Bronchial epithelial cell (primary cell): ENCODE data around the gene SSR4. TPM values are rescaled to one million over a fixed set of nuclear protein-coding genes. Genes with fewer than 3 reads are reported as not detected.
A peak's percentile ranks its signal among the peaks of the same experiment; 100 is the strongest.

ENCODE experiments used
- DNase-seq: peaks from one replicate; pipeline ENCODE4 v3.0.0-alpha.2; 2010; ENCODE audit warnings: low read depth
- FAIRE-seq: peaks from 2 replicates; lab custom pipeline; 2011; peaks lifted over from hg19 to GRCh38; lab: Jason Lieb, UNC
- H3K27me3 ChIP-seq: 2 replicates; pipeline ENCODE4 v1.5.1; 2011; ENCODE audit warnings: low read length; ENCODE audit not compliant: control insufficient read depth, insufficient read depth
- H3K36me3 ChIP-seq: 2 replicates; pipeline ENCODE4 v1.5.1; 2011; ENCODE audit warnings: low read length; ENCODE audit not compliant: control insufficient read depth, insufficient read depth
- H3K4me3 ChIP-seq: 2 replicates; pipeline ENCODE4 v1.5.1; 2011; ENCODE audit warnings: mild to moderate bottlenecking, low read depth, low read length, control low read depth
- CTCF ChIP-seq: IDR thresholded peaks from 2 replicates; pipeline ENCODE4 v1.5.1; 2011; ENCODE audit warnings: mild to moderate bottlenecking, moderate library complexity, low read length, control low read depth, inconsistent platforms; ENCODE audit not compliant: insufficient read depth, severe bottlenecking
- total RNA-seq: library from RNA; depleted of rRNA; stranded (reverse); fragments of >200 nt; gene quantifications from 2 replicates; pipeline ENCODE4 v1.2.1, GENCODE V29; 2014

The SSR4 gene
- total RNA-seq, 1 donor from 2014 or later, result 136 TPM

GRCh38 chrX:153765138-153766079, 29.1 kb upstream of the SSR4 start:
- FAIRE-seq, result no peak

GRCh38 chrX:153766098-153766817, 28.2 kb upstream of the SSR4 start:
- peak overlapping the region; percentile 27 for H3K4me3 ChIP-seq
- no peaks in the 10 kb centered on the region for H3K27me3 ChIP-seq
- H3K36me3 ChIP-seq, result peaks cover 7% of the 10 kb centered on the region
- DNase-seq (peak; percentile 49), FAIRE-seq (no peak)
- no peak for TF ChIP-seq CTCF

More at GRCh38 chrX:153765138-153766079, 29.1 kb upstream of the SSR4 start:
- H3K36me3 ChIP-seq, result peaks cover 4% of the 10 kb centered on the region
- TF ChIP-seq CTCF, result no peak
- DNase-seq, result no peak
- no peak overlapping the region for H3K4me3 ChIP-seq
- no peaks in the 10 kb centered on the region for H3K27me3 ChIP-seq

DNA sequence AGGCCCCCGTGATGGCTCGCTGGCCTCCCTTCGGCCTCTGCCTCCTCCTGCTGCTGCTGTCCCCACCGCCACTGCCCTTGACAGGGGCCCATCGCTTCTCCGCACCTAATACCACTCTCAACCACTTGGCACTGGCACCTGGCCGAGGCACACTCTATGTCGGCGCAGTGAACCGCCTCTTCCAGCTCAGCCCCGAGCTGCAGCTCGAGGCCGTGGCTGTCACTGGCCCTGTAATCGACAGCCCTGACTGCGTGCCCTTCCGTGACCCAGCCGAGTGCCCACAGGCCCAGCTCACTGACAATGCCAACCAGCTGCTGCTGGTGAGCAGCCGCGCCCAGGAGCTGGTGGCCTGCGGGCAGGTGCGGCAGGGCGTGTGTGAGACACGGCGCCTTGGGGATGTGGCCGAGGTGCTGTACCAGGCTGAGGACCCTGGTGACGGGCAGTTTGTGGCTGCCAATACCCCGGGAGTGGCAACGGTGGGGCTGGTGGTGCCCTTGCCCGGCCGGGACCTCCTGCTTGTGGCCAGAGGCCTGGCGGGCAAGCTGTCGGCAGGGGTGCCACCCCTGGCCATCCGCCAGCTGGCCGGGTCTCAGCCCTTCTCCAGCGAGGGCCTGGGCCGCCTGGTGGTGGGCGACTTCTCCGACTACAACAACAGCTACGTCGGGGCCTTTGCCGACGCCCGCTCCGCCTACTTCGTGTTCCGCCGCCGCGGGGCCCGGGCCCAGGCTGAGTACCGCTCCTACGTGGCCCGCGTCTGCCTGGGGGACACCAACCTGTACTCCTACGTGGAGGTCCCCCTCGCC, 27.4 kb upstream of the SSR4 start:
- Histone ChIP-seq H3K27me3 (no peaks in the 10 kb centered on the region), H3K36me3 (peaks cover 7% of the 10 kb centered on the region), H3K4me3 (no peak overlapping the region)
- FAIRE-seq (no peak), DNase-seq (no peak)
- no peak for TF ChIP-seq CTCF

DNA sequence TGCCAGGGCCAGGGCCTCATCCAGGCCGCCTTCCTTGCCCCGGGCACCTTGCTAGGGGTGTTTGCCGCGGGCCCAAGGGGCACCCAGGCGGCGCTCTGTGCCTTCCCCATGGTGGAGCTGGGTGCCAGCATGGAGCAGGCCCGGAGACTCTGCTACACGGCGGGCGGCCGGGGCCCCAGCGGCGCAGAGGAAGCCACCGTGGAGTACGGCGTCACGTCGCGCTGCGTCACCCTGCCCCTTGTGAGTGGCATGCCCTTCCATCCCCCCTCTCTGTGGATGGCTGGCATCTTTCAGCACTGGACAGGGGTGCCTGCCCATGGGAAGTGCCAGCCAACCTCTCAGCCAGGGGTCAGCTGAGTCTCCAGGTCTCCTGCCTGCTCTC, 26.8 kb upstream of the SSR4 start:
- Histone ChIP-seq H3K27me3 (no peaks in the 10 kb centered on the region), H3K4me3 (no peak overlapping the region), H3K36me3 (peaks cover 9% of the 10 kb centered on the region)
- TF ChIP-seq CTCF, result no peak
- FAIRE-seq (no peak), DNase-seq (no peak)

DNA sequence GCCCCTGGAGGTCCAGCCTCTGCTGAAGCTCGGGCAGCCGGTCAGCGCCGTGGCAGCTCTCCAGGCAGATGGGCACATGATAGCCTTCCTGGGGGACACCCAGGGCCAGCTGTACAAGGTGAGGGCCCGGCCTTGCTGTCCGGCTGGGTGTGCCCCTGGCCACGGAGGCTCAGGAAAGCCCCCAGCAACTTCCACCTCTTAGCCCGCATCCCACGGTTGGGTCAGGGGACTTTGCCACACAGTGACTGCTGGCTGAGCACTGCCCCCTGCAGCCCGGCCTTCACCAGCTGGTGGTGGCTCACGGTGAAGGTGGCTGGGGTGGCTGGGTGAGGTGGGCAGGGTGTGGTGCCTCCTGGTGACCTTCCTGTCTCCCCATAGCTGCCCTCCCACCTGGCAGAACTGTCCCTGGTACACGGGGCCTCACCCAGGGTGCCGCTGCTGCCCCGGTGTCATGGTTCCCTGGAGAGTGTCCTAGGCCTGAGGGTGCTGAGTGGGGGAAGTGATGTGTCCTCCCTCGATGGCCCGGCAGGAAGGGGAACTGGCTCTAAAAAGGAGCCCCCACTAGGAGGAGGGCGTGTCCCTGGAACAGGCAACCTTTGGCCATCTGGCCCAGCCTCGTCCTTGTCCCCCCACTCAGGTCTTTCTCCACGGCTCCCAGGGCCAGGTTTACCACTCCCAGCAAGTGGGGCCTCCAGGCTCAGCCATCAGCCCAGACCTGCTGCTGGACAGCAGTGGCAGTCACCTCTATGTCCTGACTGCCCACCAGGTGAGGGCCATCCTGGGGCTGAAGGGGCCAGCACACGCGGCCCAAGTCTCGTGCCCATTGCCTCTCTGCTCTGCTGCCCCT, 25.9 kb upstream of the SSR4 start:
- Histone ChIP-seq H3K4me3 (no peak overlapping the region), H3K36me3 (peaks cover 9% of the 10 kb centered on the region), H3K27me3 (no peaks in the 10 kb centered on the region)
- TF ChIP-seq CTCF, result no peak
- no peak for FAIRE-seq
- no peak for DNase-seq
